AG04449 (cell line): ENCODE results near the gene MT1H.

Experiments
- CTCF ChIA-PET: fragments of 350-600 bp; formaldehyde crosslinking; extraction: SDS; loops from one replicate; lab custom pipeline; 2021; ENCODE audit warnings: antibody characterized with exemption; lab: Yijun Ruan, JAX
- POLR2A ChIA-PET: fragments of 400-600, 350-600 bp; formaldehyde crosslinking; extraction: SDS; loops from one replicate; lab custom pipeline; 2020; ENCODE audit warnings: antibody characterized with exemption, inconsistent platforms; lab: Yijun Ruan, JAX
- DNase-seq: peaks from one replicate; pipeline ENCODE4 v3.0.0-alpha.2; 2010; ENCODE audit warnings: low read depth, low spot score
- H3K4me3 ChIP-seq: 2 replicates; pipeline ENCODE4 v1.5.1; 2011; ENCODE audit warnings: low read depth, mild to moderate bottlenecking, control low read depth, low read length
- CTCF ChIP-seq: IDR thresholded peaks from one replicate; pipeline ENCODE4 v1.5.1; 2011; ENCODE audit warnings: mild to moderate bottlenecking, moderate library complexity, low read length, control low read depth, inconsistent platforms; ENCODE audit not compliant: insufficient read depth; ENCODE audit errors: missing control alignments

MT1H gene

GRCh38 chr16:56682703-56683397, 13.2 kb downstream of the MT1H start:
- no peak for DNase-seq

GRCh38 chr16:56683424-56684172, 14.0 kb downstream of the MT1H start:
- no peak for TF ChIP-seq CTCF
- ChIA-PET POLR2A (interaction anchor here (0.9 to 4.6 kb wide), 4 partner anchors 13 to 75 kb away, joined by 3 to 25 read pairs (median 4); partner anchors contain the start of genes MT1E and MT2A), CTCF (interaction anchor here (1.0 to 4.2 kb wide), 3 partner anchors 9 to 18 kb away, joined by 3 to 32 read pairs (median 5); no protein-coding TSS in a partner anchor)
- DNase-seq, result no peak
- H3K4me3 ChIP-seq, result peak overlapping the region; percentile 73

More at GRCh38 chr16:56682703-56683397, 13.2 kb downstream of the MT1H start:
- CTCF ChIA-PET, result interaction anchor here (1.0 to 4.2 kb wide), 3 partner anchors 10 to 19 kb away, joined by 3 to 32 read pairs (median 5); no protein-coding TSS in a partner anchor
- POLR2A ChIA-PET, result interaction anchor here (0.7 to 4.6 kb wide), 7 partner anchors 12 to 74 kb away, joined by 3 to 25 read pairs (median 4); partner anchors contain the start of genes MT1E and MT2A
- TF ChIP-seq CTCF, result no peak
- H3K4me3 ChIP-seq, result peak overlapping the region; percentile 73

- CTCF ChIA-PET, result interaction anchor here (0.9 to 4.2 kb wide), 5 partner anchors 8 to 170 kb away, joined by 3 to 32 read pairs (median 3); no protein-coding TSS in a partner anchor
- no peak for DNase-seq
- POLR2A ChIA-PET, result interaction anchor here (2.0 to 4.6 kb wide), 2 partner anchors 14 to 58 kb away, joined by 4 to 25 read pairs; partner anchors contain the start of gene MT1E
- TF ChIP-seq CTCF, result no peak
- H3K4me3 ChIP-seq, result no peak overlapping the region
These were observed 14.8 kb downstream of the MT1H start for GRCh38 chr16:56684256-56684925.

GRCh38 chr16:56684926-56685590, 15.4 kb downstream of the MT1H start:
- ChIA-PET POLR2A (interaction anchor here (4.6 kb wide), 1 partner anchor 59 kb away, joined by 25 read pairs; the partner anchor contains the start of gene MT1E), CTCF (interaction anchor here (0.9 to 4.2 kb wide), 4 partner anchors 13 to 171 kb away, joined by 3 to 32 read pairs (median 4); no protein-coding TSS in a partner anchor)
- DNase-seq, result no peak
- no peak for TF ChIP-seq CTCF
- no peak overlapping the region for H3K4me3 ChIP-seq

GRCh38 chr16:56686758-56687157, 17.1 kb downstream of the MT1H start:
- ChIA-PET POLR2A (no interaction called here), CTCF (no interaction called here)
- no peak for DNase-seq
- TF ChIP-seq CTCF, result no peak
- H3K4me3 ChIP-seq, result no peak overlapping the region
